Measurements from ENCODE around the gene ZNF260.

The ZNF260 gene

GRCh38 chr19:36528194-36528920 is at the start of gene ZNF260:
TSS of gene ZNF260 (minus strand) at chr19:36528271. CDS start at chr19:36515238, 13,033 bp downstream.
- peak within 1 kb of the TSS; percentile 92 for H3K4me3 ChIP-seq (ENCODE audit: control insufficient read depth, low read depth, low read length)
- TF ChIP-seq, protein P1, sequence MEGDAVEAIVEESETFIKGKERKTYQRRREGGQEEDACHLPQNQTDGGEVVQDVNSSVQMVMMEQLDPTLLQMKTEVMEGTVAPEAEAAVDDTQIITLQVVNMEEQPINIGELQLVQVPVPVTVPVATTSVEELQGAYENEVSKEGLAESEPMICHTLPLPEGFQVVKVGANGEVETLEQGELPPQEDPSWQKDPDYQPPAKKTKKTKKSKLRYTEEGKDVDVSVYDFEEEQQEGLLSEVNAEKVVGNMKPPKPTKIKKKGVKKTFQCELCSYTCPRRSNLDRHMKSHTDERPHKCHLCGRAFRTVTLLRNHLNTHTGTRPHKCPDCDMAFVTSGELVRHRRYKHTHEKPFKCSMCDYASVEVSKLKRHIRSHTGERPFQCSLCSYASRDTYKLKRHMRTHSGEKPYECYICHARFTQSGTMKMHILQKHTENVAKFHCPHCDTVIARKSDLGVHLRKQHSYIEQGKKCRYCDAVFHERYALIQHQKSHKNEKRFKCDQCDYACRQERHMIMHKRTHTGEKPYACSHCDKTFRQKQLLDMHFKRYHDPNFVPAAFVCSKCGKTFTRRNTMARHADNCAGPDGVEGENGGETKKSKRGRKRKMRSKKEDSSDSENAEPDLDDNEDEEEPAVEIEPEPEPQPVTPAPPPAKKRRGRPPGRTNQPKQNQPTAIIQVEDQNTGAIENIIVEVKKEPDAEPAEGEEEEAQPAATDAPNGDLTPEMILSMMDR (IDR thresholded peaks at IDR 0.05; ENCODE audit: control insufficient read depth, insufficient read depth, low read depth, low read length, missing control alignments) = no peak
- DNase-seq (ENCODE audit: low read depth) = peak; percentile 93

GRCh38 chr19:36577271-36577996 is 49.4 kb upstream of the ZNF260 start:
- TF ChIP-seq, protein P1 (IDR thresholded peaks at IDR 0.05; ENCODE audit: control insufficient read depth, insufficient read depth, low read depth, low read length, missing control alignments) = no peak
- no peak overlapping the region for H3K4me3 ChIP-seq (ENCODE audit: control insufficient read depth, low read depth, low read length)
- no peak for DNase-seq (ENCODE audit: low read depth)

- DNase-seq (ENCODE audit: low read depth) = no peak
- TF ChIP-seq, protein P1 (IDR thresholded peaks at IDR 0.05; ENCODE audit: control insufficient read depth, insufficient read depth, low read depth, low read length, missing control alignments) = no peak
- H3K4me3 ChIP-seq (ENCODE audit: control insufficient read depth, low read depth, low read length) = no peak overlapping the region
Observed at GRCh38 chr19:36574741-36575140, 46.7 kb upstream of the ZNF260 start.

- DNase-seq (ENCODE audit: low read depth) = no peak
- H3K4me3 ChIP-seq (ENCODE audit: control insufficient read depth, low read depth, low read length) = peak overlapping the region; percentile 90
- TF ChIP-seq, protein P1 (IDR thresholded peaks at IDR 0.05; ENCODE audit: control insufficient read depth, insufficient read depth, low read depth, low read length, missing control alignments) = no peak
Observed at GRCh38 chr19:36573895-36574720, 46.0 kb upstream of the ZNF260 start.

GRCh38 chr19:36573020-36573894 is 45.2 kb upstream of the ZNF260 start, which contains the start of gene ZNF529:
TSS of gene ZNF529 (minus strand) at chr19:36573292. CDS start at chr19:36572346, 946 bp downstream.
- DNase-seq (ENCODE audit: low read depth) = peak; percentile 58
- H3K4me3 ChIP-seq (ENCODE audit: control insufficient read depth, low read depth, low read length) = peak within 1 kb of the TSS; percentile 90
- TF ChIP-seq, protein P1 (IDR thresholded peaks at IDR 0.05; ENCODE audit: control insufficient read depth, insufficient read depth, low read depth, low read length, missing control alignments) = no peak

Measured in AG09309 (cell line).